Suppressor macrophage treated with lipopolysaccharide for 1 hour (primary cell): ENCODE data around the gene SPATS2L.

Source experiments
- DNase-seq, 3 donors: peaks; one replicate each; pipeline ENCODE4 v3.0.0-alpha.2; 2020 to 2022

Gene SPATS2L

DNA sequence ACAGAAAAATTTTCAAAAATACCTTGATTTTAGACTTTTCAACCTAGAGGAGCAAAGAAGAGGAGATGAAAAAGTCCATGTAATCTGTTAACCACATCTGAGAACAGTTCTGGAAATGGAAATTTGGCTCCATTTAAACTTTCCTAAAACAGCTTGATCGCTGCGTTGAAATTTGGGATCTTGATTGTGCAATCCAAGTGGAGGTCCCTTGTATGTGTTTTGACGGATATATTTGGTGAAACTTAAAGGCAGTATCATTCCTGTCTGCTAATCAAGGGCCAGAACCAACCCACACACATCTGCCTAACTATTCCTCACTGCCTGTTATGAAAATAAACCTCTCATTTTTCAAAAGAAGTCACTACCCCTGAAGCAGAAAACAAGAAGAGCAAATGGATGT lies 46.6 kb downstream of the SPATS2L start:
- DNase-seq, result no peak

DNA sequence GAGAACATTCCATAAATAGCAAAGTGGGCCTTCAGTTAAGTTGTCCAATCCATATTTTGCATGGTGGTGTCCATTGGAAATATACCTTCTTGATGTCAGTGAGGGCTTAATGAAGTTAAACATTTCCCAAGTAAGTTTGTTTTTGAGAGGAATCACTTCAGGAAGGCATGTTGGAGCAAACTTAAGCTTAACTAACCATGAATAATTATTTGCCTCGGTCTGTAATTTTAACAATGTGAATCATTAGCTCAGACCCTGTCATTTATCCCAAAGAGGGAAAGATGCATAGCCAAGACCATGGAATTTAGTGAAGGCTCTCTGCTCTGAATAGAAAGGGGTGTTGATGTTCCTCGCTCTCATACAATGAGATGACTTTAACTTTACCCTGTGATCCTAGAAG lies 47.4 kb downstream of the SPATS2L start:
- no peak for DNase-seq

DNA sequence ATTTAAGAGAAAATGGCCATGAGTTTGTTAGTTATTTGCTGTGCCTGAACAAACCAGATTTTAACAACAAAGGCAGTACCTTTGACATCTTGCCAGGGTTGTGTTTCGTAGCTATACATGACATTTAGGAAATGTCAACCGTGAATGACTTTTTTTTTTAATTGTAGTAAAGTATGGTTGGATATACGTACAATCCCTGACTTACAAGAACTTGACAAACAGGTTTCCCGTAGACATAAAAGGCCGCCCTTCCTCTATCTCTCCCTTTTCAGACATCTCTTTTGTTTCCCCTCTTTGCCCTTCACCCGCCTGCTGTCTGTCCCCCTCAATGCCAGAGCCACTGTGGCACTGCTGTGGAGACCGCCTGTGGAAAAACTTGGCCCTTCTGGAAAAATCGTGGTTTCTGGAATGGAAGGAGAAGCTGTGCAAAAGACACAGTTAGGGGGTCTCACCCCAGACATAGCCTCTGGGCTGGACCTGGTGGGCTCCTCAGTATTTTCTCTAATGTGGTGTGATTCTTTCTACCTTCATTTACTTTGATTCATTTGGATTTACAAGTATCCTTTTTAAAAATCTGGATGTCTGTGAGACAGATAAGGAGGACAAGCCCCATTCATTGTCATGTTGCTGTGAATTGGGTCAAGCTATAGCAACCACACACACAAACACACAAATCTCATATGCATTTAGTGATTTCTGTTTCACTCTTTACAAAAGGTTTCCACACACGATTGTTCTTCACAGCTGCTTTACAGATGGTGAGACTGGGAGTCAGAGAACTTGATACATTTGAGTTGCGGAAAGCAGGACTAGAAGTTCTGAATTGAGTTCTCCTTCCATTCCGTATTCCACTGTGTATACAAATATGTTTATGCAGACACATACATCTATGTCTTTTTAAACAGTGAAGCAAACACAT lies 48.6 kb downstream of the SPATS2L start:
- DNase-seq, result no peak

DNA sequence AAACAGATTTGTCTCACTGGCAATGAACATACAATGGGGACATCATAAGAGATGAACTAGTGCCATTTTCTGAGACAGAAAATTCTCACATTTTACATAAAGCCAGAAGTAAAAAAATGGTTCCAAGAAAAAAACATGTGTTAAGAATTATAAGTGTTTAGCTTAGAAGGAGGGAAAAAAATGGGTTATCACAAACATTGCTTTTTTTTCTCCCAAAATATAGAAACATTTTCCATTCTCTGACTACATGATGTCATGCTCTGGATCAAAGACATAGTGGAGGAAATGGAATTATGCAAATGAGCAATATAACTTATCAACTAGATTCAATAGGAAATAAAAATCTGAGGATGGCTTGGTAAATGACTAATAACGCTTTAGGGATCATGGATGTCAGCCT lies 49.8 kb downstream of the SPATS2L start:
- no peak for DNase-seq

- DNase-seq, result no peak
Measured at GRCh38 chr2:200356857-200357384, 50.4 kb downstream of the SPATS2L start.

GRCh38 chr2:200357845-200358244 lies 51.4 kb downstream of the SPATS2L start:
- no peak for DNase-seq

DNA sequence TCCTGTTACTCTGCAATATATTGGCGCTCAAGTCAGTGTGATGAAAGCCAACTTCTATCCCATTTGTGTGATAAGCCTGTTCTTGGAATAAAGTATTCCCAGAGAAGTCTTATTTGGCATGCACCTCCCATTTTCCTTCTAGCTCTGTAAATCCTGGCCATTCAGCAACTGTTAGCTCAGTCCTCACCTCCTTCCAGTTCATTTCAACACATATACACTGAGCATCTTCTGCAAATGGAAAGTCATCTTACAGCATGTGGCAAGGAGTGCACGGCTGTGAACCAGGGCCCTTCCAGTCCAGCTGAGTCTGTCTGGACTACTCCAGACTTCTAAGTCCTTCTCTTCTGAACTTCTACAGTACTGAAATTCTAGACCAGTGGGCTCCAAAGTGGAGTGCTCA lies 53.1 kb downstream of the SPATS2L start:
- DNase-seq, result no peak

- DNase-seq, result no peak
Measured at GRCh38 chr2:200360364-200360763, 53.9 kb downstream of the SPATS2L start.

DNA sequence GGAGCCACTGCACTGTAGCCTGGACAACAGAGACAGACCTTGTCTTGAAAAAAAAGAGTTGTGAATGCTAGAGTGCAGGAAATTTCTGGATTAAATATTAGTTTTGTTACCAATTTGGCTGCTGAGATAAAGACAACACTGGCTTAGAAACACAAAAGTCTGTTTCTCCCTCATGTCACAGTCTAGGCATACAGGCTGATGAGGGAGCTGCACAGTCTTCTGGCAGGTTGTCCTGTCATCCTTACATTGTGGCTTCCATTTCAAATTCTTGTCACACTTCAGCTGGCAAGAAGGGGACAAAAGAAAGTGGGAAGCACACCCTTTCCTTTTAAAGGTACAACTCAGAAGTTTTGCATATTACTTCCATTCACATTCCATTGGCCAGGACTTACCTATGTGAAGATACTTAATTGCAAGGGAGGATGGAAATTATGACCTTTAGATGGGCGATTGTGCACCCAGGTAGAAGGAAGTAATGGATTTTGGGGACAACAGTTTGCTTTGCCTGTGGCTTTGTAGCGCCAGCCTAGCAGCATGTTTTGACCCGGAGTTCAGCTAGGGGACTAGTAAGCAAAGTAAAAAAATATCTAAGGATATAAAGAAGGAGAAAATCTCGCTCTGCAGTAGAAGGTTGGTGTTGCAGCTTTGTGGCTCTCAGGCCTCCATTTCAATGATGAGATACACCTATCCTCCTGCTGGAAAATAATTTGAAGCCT lies 55.9 kb downstream of the SPATS2L start:
- no peak for DNase-seq

GRCh38 chr2:200363279-200363678 lies 56.8 kb downstream of the SPATS2L start:
- DNase-seq, result no peak

- DNase-seq, result no peak
Measured at GRCh38 chr2:200364142-200364541, 57.6 kb downstream of the SPATS2L start.

- DNase-seq, result no peak
Measured at GRCh38 chr2:200364620-200365019, 58.1 kb downstream of the SPATS2L start.

DNA sequence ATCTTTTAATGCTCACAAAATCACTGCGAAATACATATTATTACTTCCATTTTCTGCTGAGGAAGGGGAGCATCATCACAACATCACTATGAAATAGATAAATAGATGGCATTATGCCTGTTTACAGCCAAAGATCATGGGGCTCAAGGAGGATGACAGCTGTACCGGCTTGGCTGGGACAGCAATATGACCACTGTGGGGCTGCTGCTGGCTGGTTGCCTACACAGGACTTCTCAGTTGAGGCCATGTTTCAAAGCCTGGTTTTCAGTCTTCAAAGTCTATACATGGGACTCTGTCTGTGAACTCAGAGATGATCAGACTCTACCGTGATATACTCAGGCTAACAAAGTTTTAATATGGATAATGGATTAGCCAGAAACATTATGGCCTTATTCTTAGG lies 58.7 kb downstream of the SPATS2L start:
- DNase-seq, result no peak

DNA sequence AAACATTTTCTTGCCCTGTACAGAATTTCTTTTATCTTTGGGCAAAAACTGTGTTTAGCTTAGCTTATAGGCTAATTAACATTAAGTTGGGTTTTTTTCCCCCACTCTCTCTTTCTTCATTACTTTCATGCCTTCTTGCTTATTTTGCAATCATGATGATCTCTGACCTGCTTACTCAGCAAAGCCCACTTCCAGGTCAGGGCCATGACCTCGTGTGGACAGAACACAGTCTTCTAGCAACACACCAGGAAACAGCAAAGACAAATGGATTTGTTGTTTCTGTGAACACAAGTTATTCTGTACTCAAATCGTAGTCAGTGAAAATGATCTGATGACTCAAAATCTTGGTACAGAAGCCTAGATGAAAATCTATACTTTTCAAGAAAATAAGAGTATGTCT lies 60.7 kb downstream of the SPATS2L start:
- peak; percentile 39 to 42 (median 39) for DNase-seq

- no peak for DNase-seq
Measured at GRCh38 chr2:200369886-200370285, 63.4 kb downstream of the SPATS2L start.

GRCh38 chr2:200373231-200373630 lies 66.7 kb downstream of the SPATS2L start:
- DNase-seq, result no peak

GRCh38 chr2:200373973-200374416 lies 67.5 kb downstream of the SPATS2L start:
- no peak for DNase-seq

DNA sequence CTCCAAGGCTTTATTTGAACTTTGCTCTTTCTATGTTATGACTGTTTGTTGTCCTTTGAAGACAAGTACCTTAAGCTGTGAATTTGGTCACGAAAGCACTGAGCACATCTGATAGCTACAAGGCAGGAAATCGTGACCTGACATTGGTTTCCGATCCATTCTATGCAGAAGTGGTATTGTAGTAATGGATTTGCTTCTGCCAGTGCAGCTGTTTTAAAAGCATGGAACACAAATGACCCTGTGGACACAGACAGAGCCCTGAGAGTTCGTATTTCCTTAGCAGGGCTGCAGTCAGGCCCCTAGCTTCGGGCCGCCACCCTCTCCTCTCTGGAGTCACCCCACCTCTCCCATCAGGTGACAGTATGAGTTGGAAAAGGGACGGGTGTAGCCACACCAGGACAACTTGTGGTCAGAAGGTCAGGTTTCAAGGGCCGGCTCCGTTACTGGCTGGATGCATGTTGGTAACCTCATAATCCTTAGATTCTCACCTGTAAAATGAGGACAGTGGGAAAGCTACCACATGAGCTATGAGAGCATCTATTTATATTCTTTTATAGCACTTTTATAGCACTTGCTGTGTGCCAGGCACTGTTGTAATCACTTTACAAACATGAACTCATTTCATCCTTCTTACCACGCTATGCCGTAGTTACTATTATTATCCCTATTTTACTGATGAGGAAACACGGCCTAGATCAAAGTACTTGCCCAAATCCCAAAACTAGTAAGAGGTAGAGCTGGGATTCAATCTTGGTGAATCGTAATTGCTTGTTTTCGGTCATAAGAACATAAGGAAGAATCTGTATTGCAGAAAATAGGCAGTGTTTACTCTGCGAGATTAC lies 70.2 kb downstream of the SPATS2L start:
- DNase-seq, result no peak

DNA sequence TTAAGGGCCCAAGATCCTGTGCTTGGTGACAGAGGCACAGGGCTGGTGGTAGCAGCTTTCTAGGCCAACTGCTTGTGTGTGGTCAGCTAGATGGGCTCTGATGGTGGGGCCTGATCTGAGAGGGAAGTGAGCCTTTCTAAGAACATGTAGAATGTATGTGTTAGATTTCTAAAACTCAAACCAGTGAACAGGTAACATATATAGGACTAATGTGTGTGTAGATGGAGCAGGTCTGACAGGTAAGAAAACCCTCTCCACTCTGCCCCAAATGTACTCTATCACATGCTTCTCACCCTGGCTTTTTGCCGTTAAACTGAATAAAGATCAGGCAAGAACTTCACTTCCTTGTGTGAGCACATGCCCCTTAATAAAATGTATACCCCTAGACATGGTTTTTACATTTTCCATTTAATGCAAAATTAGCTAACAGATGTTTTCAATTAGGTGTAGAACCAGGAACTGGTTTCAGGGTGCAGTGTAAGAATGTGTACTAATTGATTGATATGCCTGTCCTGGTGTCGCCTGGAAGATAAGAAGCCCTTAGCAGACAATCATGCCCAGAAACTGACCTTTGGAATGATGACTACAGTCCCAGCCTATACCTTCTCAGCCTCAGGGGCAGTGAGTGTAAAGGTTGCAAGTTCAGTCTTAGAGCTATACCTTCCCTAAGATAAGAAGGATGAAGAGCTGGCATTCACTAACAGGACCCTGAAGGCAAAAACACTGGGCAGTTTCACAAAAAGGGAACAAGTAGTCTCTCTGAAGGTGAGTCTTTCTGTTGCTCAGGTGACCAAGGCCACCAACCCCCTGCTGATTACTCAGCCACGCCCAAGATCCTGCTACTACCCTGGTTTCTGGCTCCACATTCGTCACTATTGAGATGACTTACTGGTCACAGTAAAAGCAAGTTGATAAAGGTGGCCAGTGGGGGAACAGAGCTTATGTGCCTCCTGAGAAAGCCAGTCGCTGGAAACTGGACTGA lies 71.2 kb downstream of the SPATS2L start:
- DNase-seq, result no peak

- no peak for DNase-seq
Measured at GRCh38 chr2:200378652-200379290, 72.3 kb downstream of the SPATS2L start.

DNA sequence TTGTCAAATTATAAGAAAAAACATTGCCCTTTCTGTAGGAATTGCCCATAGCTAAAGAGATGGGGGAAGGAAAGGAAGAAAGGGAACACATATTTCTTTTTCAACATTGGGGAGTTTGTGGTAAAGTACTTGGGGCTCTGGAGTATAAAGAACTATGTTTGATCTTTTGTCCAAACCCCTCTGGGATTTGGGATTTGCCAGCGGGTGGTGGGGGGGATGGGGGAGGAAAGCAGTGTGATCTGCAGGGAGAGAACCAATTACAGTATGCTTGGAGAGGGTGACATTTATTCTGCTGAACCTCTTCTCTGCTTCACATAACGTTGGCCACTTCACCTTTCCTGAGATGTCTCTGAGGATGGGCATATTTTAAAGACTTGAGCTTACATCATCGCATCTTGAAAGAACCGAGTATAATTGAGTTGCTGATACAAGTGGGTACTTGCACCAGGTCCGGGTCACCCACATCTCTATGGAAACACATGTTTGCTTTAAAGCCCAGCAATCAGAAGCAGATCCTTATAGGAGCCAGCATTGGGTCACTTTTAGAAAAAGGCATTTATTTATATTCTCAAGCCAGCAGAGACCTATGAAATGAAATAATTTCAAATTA lies 73.1 kb downstream of the SPATS2L start:
- DNase-seq, result no peak
